ENCODE results near the gene PLPP1. TPM values are rescaled to one million over a fixed set of nuclear protein-coding genes. Genes with fewer than 3 reads are reported as not detected.

Gene PLPP1
- total and polyA plus RNA-seq, 2 of the 13 experiments (the other 11 are each of a cell fraction or from before 2014, with no cell fraction given), result 7.3 to 12.1 TPM

- no peak for TF ChIP-seq CSRNP2 (CRISPR knock-in tag; conservative IDR thresholded peaks at IDR 0.05; ENCODE audit: low read depth)
- TF ChIP-seq TBX3 (IDR thresholded peaks at IDR 0.05; ENCODE audit: borderline replicate concordance), result no peak
- no peak for TF ChIP-seq ZNF281 (CRISPR knock-in tag; IDR thresholded peaks at IDR 0.05; ENCODE audit: borderline replicate concordance)
- TF ChIP-seq AHDC1 (CRISPR knock-in tag; IDR thresholded peaks at IDR 0.05; ENCODE audit: borderline replicate concordance), result no peak
- TF ChIP-seq NFE2 (CRISPR knock-in tag; IDR thresholded peaks at IDR 0.05), result no peak
- no peak for TF ChIP-seq KDM5A (IDR thresholded peaks at IDR 0.05; ENCODE audit: borderline replicate concordance, low read length)
- TF ChIP-seq AKNA (CRISPR knock-in tag; IDR thresholded peaks at IDR 0.05; ENCODE audit: borderline replicate concordance), result no peak
- TF ChIP-seq FOXA3 (CRISPR knock-in tag; IDR thresholded peaks at IDR 0.05), result no peak
- no peak for TF ChIP-seq ZNF879 (CRISPR knock-in tag; IDR thresholded peaks at IDR 0.05)
- no peak for TF ChIP-seq E2F1 (CRISPR knock-in tag; IDR thresholded peaks at IDR 0.05)
Measured at GRCh38 chr5:55535199-55535905, 588 bp upstream of the PLPP1 start (continued).

Measured in HepG2 (cell line).